Activated naive CD4-positive, alpha-beta T cell treated with Interleukin-2 at 50 U/mL for 16 hours (primary cell): ENCODE measurements around the gene PGBD5.

Source experiments
- DNase-seq: peaks from one replicate; pipeline ENCODE4 v3.0.0-alpha.2; 2020

PGBD5 gene

DNA sequence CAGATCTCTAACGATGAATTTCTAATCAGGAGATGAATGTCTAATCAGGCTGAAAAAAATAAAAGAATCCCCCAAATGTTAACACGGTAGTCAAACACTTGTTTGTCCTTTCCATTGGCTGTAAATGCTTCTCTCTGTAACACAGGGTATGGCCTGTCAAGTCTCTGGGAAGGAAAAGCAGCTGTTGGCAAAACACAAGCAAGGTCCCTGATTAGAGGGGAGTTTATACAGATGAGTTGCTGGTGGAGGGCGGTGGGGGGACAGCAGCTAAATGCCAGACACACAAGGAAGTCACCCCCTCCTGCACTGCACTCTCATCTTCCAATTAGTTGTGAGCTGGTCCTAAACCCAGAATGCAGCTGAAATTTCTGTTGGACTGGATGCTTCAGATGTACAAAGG is 51.0 kb downstream of the PGBD5 start:
- no peak for DNase-seq

GRCh38 chr1:230371923-230372703 is 54.0 kb downstream of the PGBD5 start:
- no peak for DNase-seq

- no peak for DNase-seq
These were observed 56.0 kb downstream of the PGBD5 start for GRCh38 chr1:230370109-230370508.

- DNase-seq, result no peak
These were observed 57.3 kb downstream of the PGBD5 start for GRCh38 chr1:230368871-230369270.

- no peak for DNase-seq
These were observed 57.8 kb downstream of the PGBD5 start for GRCh38 chr1:230368363-230368762.

GRCh38 chr1:230366504-230366915 is 59.6 kb downstream of the PGBD5 start:
- DNase-seq, result no peak

DNA sequence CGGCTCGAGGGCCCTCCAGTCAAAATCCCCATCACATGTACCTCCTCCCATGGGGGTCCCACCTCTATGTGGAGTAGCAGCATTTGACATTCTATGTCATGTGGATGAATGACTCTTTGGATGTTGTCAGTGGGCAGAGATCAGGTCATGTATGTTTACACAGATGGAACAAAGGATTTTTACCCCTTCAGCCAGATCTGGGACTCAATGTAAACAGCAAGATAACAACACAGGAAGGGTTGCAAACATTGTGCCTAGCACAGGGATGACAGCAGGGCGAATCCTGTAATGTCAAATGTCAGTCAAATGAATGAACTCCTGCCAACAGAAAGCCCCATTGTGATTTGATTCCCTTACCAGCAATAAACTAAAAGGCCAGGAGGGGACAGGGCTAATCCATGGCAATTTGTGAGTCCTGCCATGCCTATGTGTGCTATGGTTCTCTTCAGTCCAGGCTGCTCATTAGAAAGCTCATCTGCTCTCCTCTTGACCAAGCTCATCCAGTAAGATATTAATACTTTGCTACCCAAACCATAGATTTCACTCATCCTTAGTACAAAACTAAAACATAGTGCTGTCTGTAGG is 60.3 kb downstream of the PGBD5 start:
- DNase-seq, result no peak

GRCh38 chr1:230362949-230363348 is 63.2 kb downstream of the PGBD5 start:
- DNase-seq, result no peak

DNA sequence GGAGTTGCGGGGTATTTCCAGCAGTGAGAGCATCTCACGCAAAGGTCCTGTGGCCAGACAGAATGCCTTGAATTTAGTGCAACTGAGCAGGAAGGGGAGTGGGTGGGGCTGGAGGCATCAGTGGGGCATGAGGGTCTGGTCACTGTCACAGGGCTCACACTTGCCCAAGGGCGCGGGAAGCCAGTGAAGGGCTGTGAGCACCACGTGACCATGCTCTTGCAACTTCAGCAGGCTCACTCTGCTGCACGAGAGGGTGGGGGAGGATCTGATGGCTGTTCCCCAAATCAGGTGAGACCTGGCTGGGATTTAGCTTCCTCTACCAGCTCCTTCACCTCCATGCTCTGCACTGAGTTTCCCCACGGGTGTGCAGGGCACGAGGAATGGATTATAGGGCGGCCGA is 64.2 kb downstream of the PGBD5 start:
- no peak for DNase-seq

DNA sequence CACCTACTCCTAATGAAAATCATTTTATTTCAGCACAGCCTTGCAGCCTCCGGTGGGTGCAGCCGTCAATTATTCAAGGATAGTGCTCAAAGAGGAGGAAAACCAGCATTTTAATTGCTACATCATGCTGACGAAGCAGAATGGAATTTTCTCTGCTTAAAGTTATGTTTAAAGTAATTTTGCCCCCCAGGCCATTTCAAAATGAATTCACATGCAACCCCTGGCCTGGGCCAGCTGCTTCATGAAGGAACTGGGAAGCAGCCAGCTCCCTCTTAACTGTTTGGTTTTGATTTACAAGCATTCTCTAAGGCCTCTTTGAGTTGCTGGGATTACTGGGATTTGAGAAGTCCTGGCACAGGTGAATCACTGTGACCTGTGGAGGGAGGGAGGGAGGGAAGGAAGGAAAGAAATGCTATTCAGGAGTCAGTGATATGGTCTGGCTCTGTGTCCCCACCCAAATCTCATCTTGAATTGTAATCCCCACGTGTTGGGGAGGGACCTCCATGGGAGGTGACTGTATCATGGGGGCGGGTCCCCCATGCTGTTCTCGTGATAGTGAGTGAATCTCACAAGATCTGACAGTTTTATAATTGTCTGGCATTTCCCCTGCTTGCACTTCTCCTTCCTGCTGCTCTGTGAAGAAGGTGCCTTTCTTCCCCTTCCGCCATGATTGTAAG is 66.0 kb downstream of the PGBD5 start:
- no peak for DNase-seq

DNA sequence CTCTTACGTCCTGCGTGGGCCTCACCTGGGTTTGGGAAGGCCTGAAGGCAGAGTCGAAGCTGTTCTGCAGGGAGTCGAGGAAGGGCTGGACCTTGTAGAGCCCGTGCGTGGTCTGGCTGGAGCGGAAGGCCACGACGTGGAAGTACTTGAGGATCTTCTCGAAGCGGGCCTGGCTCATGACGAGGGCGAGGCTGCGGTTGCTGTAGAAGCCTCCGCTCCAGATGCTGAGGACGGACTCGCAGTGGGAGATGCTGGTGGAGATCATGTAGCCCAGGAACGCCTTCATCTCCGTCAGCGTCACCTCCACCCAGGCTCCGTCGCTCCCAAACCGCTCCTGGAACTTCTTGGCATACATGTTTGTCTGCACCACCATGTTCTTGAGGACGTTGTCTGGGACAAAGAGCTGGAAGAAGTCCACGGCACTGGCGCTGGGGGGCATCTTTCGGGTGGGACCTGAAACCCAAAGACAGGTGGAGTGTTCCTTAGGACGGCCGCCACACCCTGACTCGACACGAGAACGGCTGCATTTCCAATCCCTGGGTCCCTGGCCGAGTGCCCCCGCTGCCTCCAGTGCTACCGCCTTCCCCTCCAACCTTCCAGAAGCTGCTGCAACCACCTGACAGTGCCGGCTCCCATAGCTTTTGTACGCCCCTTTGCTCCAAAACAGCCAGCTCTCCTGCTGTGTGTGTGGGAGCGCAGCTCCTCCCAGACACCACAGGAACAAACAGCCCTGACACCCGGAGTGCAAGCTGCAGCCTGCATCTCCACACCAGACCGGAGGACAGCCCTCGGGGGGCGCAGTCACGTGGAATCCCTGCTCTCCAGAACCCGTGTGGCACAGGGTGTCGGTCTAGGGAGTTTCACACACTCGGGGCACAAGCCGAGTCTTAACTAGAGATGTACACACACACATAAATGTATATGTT is 69.0 kb downstream of the PGBD5 start:
- no peak for DNase-seq

- DNase-seq, result no peak
These were observed 69.9 kb downstream of the PGBD5 start for GRCh38 chr1:230356190-230356589.

- no peak for DNase-seq
These were observed 70.5 kb downstream of the PGBD5 start for GRCh38 chr1:230355594-230355993.

DNA sequence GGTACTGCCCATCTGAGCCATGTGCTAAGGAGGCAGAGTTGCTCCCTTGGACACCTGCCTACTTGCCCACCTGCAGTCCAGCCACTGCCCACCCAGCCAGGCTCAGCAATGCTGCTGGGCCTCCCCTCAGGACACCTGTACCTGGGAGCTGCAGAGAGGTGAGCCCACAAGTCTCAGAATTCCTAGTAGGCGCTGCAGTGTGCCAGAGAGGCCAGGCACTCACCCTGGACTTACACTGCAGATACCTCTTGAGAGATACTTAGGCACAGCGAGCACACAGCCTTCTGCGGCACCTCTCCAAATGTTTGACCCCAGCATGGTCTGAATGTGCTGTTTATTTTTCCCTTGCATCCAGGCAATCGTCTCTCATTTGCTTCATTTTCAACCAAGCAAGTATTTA is 71.0 kb downstream of the PGBD5 start:
- DNase-seq, result no peak

- DNase-seq, result no peak
These were observed 72.1 kb downstream of the PGBD5 start for GRCh38 chr1:230354005-230354404.

DNA sequence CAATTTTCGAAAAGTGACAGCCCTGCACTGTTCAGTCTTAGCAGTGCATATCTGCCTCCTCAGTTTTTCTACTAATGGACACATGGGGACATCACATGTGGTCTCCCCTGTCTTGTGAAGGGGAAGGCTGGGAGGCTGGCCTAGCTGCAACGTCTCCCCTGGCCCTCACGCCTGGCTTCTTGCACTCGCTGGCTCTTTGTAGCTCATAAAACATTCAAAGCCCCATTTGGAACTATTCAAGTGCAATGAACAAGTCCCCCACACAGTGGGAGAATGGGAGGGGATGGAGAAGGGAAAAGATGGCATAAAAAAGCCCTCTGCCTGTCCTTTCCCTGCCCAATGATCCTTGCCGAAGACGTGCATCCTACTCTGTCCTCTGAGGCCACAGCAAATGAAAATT is 73.6 kb downstream of the PGBD5 start:
- no peak for DNase-seq

DNA sequence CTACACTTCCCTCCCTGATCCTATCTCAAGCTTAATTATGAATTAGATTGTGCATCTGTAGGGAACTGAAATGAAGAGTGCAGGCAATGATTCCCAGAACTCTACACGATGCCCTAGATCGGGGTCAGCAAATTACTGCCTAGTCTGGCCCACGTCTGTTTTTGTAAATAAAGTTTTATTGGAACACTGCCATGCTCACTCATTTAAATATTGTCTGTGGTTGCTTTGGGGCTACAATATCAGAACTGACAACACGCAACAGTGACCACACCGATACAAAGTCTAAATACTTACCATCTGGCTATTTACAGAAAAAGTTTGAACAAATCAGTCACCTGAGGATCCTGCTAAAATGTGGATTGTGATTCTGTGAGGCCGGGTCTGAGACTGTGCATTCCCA is 74.1 kb downstream of the PGBD5 start:
- DNase-seq, result no peak

- DNase-seq, result no peak
These were observed 74.6 kb downstream of the PGBD5 start for GRCh38 chr1:230351514-230351913.

DNA sequence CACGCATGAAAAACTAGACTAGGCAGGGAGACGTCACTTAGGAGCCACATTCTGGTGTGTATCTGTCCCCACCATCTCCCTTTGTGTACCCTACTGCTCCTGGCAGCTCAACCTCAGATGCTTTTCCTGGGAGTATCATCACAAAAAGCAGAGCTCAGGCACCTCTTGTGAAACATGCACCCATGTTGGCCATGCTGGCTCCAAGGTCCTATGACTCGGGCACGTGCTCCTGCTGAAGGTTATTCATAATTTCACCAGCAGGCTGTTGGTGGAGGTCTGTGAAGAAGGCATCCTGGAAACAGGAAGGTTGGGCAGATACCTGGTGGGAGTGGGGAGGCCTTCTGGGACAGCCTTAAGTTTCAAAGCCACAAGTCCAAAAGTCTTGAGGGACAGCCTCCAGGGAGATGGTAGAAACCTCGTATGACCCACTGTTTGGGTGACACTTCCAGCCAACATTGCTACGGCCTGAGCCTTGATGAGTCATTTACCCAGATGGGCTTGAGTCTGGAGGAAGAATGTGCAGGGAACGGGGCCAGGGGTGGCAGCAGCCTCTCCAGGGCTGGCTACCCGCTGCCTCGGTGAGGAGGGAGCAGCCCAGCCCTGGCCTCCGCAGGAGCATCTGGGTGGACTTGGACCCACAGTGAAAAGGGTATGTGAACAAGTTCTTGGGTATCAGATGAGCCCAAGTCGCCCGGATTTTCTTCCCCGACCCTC is 75.8 kb downstream of the PGBD5 start:
- DNase-seq, result no peak

DNA sequence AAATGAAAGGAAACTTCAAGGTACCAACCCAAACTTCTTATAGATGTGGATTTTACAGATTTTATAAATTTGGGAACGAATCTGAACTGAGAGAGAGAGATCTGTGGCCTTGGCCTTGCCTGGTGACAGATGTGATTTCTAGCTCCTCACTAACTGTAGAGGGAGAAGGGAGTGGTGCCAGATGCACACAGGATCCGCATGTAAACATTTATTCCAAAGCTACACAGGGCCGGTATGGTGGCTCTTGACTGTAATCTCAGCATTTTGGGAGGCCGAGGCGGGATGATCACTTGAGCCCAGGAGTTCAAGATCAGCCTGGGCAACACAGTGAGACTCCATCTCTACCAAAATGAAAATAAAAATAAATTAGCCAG is 77.1 kb downstream of the PGBD5 start:
- DNase-seq, result no peak

DNA sequence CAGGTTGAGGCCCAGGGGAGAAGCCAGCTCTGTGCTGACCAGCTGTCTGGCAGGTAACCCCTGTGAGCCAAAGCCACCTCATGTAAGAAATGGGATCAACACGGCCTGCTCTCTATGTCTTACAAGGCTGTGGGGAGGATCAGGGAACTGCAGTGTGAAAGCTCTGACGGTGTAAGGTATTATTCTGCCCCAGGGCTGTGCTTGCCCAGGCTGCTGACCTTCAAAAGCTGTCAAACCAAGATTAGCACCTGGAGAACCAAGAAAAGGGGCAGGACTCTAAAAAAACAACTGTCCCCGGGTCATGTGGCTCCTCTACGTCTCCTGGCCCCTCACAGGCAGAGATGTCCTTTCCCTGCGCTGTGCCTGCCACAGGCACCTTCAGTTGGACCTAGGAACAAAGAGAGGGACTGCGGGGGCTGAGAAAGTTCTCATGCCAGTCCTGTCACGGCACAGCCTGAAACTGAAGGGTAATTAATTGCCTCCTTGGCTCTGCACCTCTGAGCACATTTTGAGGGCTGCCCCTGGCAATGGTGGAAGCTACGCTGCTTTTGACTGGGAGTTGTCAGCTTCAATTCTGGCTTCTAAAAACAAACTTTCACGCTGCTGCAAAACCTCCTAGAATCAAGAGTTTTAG is 77.6 kb downstream of the PGBD5 start:
- no peak for DNase-seq

DNA sequence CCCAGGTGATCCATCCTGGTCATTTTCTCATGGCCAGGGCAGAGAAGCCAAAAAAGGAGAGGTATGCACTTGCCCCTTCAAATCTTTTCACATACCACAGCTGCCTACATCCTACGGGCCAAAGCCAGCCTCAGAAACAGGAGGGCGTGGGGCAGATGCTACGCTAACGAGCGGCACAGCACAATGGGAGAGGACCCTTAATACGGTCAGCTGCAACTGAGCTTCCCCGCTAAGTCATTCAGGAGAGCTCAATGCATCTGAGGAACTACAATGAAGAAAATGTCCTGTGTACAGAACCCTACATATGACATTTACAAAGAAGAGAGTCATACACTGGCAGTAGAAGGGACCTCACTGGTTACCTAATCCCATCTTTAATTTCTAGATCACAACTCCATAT is 78.2 kb downstream of the PGBD5 start:
- no peak for DNase-seq
